Hindlimb muscle (tissue), 1 donor: ENCODE data around the gene KLK13. TPM values are rescaled to one million over a fixed set of nuclear protein-coding genes. Genes with fewer than 3 reads are reported as not detected.

ENCODE experiments used
- DNase-seq: peaks from one replicate; pipeline ENCODE4 v3.0.0-alpha.2; 2013
- polyA plus RNA-seq: library from polyadenylated mRNA; unstranded; fragments of 120-200 nt; gene quantifications from one replicate; pipeline ENCODE4 v1.2.1, GENCODE V29; 2013; ENCODE audit not compliant: insufficient read length

KLK13 gene
- polyA plus RNA-seq, 1 donor = not detected

DNA sequence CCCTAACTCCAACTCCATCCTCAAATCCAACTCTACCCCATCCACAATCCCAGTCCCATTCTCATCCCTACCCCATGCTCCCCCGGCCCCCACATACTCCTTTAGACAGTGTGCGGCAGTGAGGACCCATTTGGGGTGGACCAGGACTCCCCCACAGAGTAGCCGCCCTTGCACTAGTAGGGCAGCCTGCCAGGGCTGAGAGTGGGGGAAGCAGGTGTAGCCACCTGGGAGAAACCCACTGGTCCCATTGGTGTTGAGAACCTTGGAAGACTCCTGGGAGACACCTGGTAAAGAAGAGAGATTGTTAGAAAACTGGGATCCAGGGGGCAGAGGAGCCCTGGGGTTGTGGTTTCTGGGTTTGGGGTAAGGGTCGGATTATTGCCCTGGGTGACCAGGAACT, 4.6 kb downstream of the KLK13 start:
- DNase-seq = no peak

DNA sequence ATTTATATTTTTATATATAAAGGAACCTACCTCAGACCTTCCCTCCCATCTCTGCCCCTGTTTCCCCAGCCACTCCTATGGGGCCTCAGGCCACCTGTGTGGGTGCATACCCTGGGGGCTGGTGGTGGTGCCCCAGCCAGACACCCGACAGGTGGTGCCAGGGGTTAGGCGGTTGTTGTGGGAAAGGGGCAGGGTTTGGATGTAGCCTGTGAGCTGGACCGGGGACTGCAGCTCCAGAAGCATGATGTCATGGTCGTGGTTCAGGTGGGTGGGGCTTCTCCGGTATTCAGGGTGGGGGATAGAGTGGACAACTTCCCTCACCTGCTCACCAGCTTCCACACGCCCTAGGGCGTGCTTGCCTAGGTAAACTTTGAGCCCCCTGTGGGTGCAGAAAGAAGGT, 5.2 kb downstream of the KLK13 start:
- no peak for DNase-seq

DNA sequence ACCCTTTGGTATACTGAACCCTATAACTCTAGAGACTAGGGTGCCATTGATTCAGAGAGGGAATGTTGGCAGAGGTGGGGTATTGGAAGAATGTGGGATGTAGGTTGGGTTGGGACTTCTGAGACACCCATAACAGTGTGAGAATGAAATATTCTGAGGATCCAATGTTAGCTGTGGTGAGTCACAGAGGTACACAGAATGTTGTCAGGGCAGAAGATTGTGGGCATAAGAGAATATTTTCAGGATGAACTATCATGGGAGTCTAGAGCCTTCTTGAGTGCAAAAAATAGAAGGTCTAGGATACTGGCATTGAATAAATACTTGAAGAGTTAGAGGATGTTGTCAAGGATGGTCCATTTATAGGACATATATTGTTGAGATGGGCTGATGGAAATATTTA, 9.0 kb downstream of the KLK13 start:
- DNase-seq = no peak

DNA sequence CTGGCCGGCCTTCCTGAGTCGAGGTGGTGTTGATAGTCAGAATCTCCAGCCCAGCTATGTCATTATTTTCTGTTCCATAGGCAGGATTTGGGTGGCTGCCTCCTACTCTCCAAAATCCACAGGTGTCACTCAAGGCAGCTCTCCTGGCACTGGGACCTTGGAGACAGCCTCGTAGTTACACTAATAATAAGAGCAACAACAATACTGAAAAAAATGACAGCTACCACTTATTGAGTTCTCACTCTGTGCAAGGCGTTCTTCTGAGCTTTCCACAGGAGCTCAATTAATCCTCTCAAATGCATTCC, 17.9 kb downstream of the KLK13 start:
- DNase-seq = no peak

DNA sequence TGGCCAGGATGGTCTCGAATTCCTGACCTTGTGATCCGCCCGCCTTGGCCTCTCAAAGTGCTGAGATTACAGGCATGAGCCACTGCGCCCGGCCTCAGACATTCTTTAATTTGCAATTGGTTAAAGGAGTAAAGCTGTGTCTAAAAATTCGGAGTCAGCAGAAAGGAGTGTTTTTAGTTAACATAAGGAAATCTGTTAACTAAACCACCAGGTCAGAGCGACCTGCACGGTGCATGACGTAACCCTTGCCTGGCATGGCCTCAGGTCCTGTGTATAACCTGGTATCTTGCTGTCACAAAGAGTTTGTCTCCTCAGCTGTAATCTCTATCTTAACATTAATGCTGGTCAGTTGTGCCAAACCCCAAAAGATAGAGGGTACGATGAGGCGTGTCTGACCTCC, 20.6 kb downstream of the KLK13 start:
- no peak for DNase-seq

DNA sequence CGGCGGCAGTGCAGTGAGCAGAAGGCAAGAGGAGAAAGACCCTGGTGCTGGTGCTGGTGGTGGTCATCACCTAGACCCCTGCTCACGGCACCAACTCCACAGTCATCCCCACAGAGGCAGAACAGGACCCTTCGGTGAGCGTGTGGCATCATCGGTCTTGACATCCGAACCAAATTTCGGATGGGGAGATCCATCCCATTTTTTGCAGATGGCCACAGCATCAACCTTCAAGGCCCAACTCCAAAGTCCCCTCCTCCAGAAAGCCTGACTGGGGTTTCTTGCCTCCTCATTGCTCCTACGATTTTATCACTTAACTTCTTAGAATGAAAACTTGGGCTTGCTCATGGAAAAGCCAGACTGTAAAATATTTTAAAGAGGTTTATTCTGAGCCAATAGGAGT, 21.4 kb downstream of the KLK13 start:
- no peak for DNase-seq

DNA sequence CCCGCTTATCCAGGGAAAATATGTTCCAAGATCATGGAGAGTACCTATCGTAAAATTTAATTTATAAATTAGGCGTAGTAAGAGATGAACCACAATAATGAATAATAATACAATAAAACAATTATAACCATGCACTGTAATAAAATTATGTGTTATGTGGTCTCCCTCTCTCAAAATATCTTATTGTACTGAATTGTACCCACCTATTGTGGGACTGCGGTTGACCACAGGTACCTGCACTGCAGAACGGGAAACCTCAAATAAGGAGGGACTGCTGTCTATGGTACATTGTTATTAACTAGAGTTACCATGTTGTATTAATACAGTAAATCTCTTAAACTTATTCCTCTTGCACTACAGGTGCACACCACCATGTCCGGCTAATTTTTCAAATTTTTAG, 24.7 kb downstream of the KLK13 start:
- DNase-seq = no peak

DNA sequence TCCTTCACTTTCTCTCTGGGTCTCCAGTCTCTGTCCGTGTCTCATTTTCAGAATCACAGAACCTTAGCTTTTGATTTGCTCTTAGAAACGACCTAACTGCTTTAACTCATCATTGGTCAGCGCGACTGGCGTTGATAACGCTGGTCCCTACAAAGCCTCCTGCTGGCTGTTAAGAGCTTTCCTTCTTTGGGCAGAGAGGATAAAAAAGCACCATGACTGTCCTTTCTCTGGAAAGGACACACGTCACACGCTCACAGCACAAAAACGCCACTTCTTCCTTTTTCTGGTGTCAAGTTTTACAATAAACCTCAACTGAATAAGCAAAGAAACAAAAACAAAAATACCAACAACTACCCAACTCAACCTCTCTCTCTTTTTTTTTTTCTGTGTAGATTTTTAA, 28.4 kb downstream of the KLK13 start:
- no peak for DNase-seq

DNA sequence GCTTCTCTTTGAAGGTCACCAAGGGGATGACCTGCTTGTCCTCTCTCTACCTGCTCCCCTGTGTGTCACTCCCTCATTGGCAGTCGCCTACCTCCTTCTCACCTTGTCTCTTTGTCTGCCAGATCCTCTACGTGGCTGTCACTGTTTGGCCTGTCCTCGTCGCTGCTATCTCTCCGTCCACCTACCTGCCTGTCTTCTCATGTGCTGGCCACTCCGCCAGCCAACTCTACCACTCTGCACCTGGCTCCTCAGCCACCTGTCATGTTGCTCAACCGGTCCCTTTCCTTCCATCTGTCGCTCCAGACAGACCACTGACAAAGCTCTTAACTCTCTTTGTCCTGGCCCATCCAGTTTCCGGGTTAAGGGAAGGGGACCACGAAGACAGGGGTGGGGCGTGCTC, 30.2 kb downstream of the KLK13 start, which contains the start of gene KLK12:
Gene KLK12 (minus strand): TSS at position 299 of the 400 bp plus-strand sequence. CDS start 381 bp downstream, outside the sequence.
- DNase-seq = no peak

DNA sequence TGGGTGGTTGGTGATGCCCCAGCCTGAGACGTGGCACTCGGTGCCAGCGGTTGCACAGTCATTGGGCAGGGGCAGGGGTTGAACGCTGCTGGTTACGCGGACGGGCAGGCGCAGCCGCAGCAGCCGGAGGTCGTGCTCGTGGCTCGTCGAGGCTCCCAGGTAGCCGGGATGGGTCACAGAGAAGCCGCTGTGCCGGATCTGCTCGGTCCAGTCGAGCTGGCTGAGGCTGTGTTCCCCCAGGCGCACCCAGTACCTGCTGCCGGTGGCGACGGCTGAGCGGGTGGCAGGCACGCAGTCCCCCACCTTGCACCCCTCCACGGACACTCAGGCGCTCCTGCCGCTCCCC, 33.0 kb downstream of the KLK13 start:
- DNase-seq = no peak

DNA sequence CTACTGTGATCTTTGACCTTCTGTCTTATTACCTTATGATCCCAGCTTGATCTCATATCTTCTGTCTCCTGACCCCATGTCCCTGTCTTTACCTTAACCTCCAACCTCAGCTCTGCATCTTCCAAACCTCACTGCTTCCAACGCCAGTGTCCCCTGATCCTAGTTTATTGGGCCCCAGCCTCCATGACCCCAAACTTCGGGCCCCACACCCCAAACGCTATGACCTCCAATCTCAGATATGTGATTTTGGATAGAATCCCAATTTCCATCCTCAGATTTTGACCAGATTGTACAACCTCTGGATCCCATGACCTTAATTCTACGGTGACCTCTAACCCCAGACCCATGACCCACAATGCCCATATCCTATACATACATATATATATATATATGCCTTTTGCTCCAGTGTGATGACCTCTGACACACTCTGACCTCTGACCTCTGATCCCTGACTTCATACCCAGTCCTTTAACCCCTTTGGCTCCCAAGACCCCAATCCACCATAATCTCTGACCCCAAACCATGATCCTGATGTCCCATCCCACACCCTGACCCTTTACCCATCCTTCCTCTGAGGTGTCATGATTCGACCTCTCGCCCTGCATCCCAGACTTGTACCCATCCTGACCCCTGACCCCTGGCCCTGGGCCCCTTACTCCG, 33.5 kb downstream of the KLK13 start:
- DNase-seq = no peak

DNA sequence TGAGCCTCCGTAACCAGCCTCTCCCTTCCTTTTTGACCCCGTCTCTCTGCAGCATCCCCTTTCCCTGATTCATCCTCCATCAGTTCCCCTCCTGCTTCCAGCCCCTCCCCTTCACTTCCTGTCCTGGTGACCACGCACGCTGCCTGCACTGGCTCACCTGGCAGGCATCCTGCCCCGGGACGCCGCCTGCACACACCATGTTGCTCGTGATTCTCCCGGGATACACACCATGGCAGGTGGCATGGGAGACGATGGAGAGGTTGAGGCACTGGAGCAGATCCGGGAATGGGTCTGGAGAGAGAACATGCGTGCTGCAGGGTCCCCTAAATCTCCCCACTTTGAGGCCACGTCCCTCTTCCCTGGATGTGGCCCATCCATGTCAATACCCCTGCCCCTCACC, 34.3 kb downstream of the KLK13 start:
- DNase-seq = no peak

DNA sequence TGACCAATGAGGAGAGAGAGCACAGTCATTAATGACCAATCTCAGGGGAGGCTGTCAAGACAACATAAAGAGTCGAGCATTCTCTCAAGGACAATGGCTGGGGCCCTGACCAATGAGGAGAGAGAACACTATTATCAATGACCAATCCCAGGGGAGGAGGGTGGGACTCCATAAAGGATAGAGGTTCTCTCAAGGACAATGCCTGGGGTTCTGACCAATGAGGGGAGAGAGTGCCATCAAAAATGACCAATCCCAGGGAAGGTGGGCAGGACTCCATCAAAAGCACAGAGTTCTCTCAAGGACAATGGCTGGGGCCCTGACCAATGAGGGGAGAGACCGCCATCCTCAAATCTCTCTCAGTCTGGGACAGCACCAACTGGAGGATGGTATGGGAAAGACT, 35.2 kb downstream of the KLK13 start:
- DNase-seq = no peak

DNA sequence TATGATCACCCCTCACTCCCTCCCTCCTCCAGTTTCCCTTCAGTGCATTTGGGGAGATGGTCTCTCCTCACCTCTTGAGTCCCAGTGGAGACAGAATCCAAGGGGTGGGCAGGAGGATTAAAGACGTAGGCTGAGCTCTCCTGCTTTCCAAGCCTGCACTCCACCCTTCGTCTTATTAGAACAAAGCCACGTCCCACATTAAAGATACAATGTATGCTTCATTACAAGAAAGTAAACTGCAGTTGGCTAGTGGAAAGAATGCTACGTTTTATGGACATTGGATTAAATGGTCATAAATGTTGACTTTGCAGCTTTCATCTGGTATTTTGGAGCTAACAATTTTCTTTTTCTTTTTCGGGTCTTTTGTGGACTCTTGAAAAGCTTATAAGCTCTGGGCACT, 37.0 kb downstream of the KLK13 start:
- no peak for DNase-seq

DNA sequence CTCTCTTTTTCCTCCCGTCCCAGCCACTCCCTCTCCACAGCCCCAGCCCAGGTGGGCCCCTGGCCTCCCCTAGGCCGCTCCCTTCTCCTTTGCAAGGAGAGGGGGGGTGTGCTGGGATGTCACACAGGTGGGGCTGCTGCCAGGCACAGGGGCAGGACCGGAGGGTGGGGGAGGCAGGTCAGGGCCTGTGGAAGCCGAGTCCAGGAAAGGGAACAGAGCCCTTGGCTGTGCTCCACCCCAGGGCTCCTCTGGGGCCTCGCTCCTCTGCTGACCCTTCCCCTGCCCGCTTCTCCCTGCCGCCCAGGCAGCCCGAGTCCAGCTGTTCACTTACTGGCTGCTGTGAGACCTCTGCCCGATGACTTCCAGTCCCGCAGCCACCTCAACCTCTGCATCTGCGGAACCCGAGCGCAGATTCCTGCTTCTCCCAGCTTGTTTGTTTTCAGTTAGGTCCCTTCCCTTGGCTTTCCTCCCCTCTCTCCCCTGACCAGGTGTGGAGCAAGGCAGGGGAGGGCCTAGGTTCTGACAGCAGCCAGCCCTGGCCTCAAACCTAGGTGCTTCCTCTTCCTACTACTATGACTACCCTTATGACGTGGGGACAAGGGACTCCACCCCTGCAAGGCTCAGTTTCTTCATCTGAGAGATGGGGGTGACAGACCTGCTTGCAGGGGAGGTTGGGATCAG, 37.6 kb downstream of the KLK13 start:
- no peak for DNase-seq

DNA sequence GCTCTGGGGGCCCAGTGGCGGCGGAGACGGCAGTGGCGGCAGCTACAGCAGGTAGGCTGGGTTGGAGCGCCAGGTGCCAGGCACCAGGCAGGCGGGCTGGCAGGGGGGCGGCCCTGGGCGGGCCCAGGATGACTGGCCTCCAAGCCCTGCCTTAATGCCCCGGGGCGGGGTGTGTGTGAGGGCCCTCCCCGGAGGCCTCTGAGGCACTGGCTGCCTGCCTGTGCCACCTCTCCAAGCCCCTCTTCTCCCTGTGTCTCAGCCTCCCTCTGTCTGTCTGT, 38.4 kb downstream of the KLK13 start, which contains the start of gene KLK11:
Gene KLK11 (minus strand): TSS at position 63 of the 278 bp plus-strand sequence. CDS start 985 bp downstream, outside the sequence.
- no peak for DNase-seq

DNA sequence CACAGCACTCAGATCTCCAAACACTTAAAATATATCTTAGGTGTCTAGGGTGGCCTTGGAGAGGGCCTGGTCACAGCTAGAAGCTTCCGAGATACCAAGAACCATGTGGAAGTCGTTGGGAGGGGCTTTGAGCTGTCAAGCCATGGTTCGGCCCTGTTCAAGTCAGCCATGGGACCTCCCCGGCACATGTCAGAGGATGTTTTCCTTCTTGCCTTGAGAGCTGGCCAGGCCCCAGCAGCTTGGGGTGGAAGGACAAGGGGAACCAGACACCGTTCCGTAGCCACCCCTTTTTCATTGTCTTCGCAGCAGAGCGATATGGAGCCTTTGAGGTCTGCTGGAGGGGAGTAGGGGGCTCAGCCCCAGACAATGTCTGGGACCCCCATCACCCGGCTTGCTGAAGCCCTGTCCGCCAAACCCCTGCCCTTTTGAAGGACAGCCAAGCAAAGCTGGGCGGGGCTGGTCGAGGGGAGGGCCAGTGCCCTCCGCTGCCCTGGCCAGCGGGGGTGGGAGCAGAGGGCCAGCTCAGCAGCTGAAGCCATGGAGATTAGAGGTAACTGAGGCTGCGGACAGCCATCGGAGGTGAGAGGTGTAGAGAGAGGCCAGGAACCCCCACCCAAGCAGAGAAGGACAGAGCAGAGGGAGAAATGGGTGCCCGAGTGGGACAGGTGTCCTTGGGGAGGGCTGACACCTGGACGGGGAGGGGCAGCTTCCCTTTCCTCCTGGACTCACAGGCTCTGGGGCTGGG, 38.9 kb downstream of the KLK13 start:
- DNase-seq = no peak

DNA sequence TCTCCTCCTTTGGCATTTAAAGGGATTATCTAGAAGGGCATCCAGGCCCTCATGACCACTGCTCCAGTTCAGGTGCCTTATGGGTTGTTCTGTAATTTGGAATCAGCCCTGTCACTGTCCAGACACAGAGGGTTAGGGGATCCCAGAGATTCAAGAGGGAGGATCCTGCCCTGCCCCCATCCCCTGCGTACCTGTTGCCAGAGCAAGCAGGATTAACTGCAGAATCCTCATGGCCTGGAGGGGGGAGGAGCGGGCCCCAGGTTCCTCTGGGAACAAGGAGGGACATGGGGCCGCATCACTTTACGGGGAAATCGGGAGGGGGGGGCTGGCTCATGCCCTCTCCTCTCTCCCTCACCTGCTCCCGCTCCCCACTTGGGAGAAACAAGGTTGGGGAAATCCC, 39.5 kb downstream of the KLK13 start:
- DNase-seq = no peak

DNA sequence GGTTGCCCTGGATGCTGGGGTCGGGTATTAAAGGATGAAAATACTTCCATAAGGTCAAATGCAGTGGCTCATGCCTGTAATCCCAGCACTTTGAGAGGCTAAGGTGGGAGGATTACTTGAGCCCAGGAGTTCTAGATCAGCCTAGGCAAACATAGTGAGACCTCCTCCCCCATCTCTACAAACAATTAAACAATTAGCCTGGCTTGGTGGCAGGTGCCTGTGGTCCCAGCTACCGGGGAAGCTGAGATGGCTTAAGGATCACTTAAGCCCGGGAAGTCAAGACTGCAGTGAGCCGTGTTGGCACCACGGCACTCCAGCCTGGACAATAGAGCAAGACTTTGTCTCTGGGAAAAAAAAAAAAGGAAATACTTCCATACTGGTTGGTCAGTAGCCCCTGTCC, 40.0 kb downstream of the KLK13 start:
- no peak for DNase-seq

DNA sequence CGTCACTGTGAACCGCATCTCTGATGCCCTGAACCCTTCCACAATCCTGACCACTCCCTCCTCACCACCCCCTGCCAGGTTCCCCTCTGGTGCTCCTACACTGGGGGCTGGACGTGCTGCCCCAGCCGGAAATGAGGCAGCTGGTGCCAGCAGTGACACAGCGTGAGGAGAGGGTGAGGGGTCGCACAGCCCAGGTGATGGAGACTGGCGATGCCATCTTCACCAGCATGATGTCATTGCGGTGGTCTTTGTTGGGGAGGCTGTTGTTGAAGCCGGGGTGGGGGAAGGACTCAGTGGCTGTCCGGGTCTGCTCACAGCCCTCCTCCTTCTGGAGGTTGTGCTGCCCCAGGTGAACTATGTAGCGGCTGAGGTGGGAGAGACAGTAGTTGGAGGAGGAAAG, 40.9 kb downstream of the KLK13 start:
- no peak for DNase-seq

DNA sequence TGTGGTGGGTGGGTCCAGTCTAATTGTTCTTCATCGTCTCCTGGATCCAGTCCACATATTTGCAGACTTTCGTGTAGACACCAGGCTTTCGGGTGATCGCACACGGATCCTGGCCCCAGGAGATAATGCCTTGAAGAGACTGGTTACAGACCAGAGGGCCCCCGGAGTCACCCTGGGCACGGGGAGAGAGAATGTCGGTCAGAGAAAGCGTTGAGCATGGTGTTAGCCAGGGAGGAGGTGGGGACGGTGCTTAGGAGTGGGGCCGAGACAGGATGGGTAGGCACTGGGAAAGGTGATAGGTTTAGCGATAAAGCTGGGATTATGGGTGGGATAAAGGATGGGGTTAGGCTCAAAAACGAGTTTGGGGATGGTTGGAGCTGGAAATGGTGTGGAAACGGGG, 42.4 kb downstream of the KLK13 start:
- no peak for DNase-seq

DNA sequence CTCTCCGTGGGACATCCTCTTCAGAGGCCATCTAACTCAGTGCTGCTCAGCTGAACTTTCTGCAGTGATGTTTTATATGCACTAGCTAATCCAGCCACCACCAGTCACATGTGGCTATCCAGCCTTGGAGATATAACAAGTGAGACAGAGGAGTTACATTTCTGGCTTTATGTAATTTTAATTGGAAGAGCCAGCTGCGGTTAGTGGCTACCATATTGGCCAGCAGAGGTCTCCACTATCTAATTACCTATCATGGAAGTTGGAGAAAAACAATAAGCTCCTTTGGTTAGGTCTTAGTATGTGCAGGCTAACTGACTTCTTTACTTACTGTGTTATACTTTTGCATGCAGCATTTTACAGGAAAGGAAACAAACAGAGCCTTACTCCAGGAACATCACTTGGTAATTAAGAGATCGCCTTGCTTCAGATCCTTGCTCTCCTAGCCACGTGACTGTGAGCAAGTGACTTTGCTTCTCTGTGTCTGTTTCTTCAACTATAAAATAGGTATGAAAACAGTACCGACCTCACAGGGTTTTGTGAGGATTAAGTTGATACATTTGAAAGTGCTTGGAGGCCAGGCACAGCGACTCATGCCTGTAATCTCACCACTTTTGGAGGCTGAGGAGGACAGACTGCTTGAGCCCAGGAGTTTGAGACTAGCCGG, 43.8 kb downstream of the KLK13 start:
- DNase-seq = peak; percentile 15

DNA sequence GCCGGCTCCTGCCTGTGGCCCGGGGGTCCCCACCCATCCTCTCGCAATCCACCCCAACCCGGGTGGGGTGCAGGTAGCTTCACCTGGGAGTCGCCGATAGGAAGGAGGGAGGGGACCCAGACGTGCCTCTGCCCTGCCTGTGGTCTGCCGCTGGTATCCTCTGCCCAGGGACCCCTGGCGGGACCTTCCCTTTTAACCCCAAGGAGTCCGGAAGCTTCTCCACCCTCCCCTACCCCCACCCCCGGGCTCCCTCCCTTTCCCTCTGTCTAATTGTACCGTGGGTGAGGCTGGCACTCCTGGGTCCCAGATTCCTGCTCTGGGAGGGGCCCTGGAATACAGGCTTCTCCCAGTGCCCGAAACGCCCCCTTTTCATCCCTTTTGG, 45.4 kb downstream of the KLK13 start, which contains the start of gene KLK10:
Gene KLK10 (minus strand): TSS at position 166 of the 382 bp plus-strand sequence. CDS start 579 bp downstream, outside the sequence.
- no peak for DNase-seq
